HEK293T (cell line): ENCODE data around the gene STPG4.

Experiments
- CTBP1 ChIP-seq: fragments of 450-650 bp; IDR thresholded peaks from 2 replicates; pipeline ENCODE4 v1.6.1; 2016; ENCODE audit warnings: borderline replicate concordance
- ELF4 ChIP-seq: fragments of 450-650 bp; IDR thresholded peaks from 2 replicates; pipeline ENCODE4 v1.6.1; 2017; ENCODE audit warnings: antibody characterized with exemption
- SUZ12 ChIP-seq: fragments of 450-650 bp; IDR thresholded peaks from 2 replicates; pipeline ENCODE4 v1.6.1; 2016; ENCODE audit warnings: mild to moderate bottlenecking
- TARDBP ChIP-seq: fragments of 450-650 bp; IDR thresholded peaks from 2 replicates; pipeline ENCODE4 v1.6.1; 2016
- ZNF384 ChIP-seq: fragments of 450-650 bp; IDR thresholded peaks from 2 replicates; pipeline ENCODE4 v1.6.1; 2016

GRCh38 chr2:47057687-47058002 is 97.5 kb downstream of the STPG4 start:
- no peak for TF ChIP-seq CTBP1
- TF ChIP-seq ZNF384 = no peak
- TF ChIP-seq TARDBP = no peak
- no peak for TF ChIP-seq SUZ12
- no peak for TF ChIP-seq ELF4
